ENCODE measurements around the gene C12orf42.
A peak's percentile ranks its signal among the peaks of the same experiment; 100 is the strongest.

Gene C12orf42

DNA sequence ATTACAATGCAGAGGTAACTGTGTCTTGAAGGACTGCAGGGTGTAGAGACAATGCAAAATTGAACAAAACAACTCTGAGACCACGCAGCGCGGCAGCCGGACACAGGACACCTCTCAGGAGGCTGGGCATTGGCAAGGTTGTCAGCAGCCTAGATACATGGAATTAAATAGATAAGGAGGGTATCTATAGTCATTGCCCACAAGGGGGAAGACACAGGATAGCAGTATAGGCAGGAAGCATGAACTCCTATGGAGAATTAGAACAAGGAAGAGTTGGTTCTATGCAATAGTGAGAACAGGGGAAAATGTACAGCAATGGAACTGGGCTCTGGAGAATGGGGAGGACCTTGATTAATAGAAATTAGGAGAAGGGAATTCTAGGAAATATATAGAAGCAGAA, 164.1 kb downstream of the C12orf42 start:
- no peak for DNase-seq

- no peak for DNase-seq
Measured at GRCh38 chr12:103330672-103331071, 165.1 kb downstream of the C12orf42 start.

- no peak for DNase-seq
Measured at GRCh38 chr12:103327676-103328075, 168.1 kb downstream of the C12orf42 start.

GRCh38 chr12:103326190-103326589, 169.6 kb downstream of the C12orf42 start:
- peak; percentile 3 for DNase-seq

DNA sequence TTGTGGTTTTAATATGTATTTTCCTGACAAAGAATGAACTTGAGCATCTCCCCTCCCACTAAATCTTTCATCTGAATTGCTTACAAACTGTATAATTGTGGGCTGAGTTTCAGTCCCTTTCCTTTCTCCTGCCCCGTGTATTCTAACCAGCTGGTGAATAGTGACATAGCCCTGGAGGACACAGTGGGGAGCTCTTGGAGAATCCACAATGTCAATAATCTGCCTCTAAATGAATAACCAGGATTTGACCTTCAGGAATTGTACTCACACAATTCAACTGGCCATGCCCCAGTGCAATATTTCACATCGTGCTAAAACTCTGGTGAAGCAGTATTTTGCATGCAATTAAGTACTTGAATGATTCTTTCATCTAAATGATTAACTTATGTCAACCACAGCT, 177.2 kb downstream of the C12orf42 start:
- no peak for DNase-seq

- no peak for DNase-seq
Measured at GRCh38 chr12:103317220-103317619, 178.5 kb downstream of the C12orf42 start.

DNA sequence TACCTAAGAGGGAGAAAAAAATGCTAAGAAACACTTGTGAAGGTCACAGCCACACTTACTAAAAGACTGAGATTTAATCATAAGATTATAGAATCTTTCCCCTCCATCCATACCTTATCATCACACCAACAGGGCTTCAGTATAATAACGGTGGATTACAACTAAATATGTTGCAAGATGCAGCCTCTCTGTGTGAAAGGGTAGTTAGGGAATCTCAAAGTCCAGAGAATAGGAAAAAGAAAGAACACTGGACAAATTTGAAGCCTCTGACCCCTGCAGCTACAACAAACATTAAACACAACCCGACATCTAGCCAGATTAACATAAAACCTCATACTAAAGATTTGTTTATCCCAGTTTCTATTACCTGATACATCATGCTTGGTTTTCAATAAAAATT, 181.0 kb downstream of the C12orf42 start:
- DNase-seq = no peak

- DNase-seq = no peak
Measured at GRCh38 chr12:103313894-103314293, 181.9 kb downstream of the C12orf42 start.

DNA sequence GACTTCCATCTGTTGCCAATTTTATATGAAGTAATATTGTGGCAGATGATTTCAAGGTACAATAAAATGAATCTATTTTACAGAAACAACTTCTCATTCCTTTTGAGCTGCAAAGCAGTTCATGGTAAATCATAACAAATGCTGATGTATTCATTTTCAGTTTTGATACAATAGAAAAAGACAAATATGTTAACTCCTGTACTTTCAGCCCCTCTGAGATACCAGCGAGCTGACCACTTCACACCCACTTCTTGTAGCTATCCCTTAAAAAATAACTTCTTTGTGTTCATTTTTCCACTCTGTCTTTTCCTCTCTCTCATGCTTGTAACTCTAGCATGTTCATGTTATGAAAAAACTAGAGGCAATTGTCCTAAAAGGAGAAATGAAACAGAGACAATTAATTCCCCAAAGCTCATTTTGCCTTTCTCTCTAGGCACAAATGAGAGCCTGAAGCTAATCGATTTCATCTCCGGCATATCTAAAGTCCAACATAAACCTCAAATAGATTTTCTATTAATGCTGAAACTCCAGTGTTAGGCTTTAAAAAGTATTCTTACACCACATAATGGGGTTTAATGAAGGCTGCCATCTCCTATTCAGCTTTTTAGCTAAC, 182.9 kb downstream of the C12orf42 start:
- no peak for DNase-seq

- DNase-seq = no peak
Measured at GRCh38 chr12:103310546-103311270, 185.1 kb downstream of the C12orf42 start.

GRCh38 chr12:103308396-103308795, 187.4 kb downstream of the C12orf42 start:
- no peak for DNase-seq

DNA sequence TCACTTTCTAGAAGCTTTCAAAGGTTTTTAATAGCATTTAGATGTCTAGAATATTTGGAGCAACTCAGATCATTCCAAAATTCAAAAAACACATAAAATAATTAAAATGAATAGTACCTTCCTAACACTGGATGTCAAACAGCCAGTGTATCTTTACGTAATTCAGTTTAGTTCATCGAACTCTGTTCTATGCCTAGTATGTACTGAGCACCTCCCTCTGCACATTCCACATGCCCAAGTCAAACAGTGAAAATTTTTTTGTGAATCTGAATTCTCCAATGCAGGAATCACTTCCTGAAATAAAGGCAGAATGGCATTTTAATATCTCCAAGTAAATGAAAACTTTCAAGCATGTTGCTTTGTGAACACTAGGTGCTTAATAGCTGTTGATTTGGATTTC, 192.3 kb downstream of the C12orf42 start:
- DNase-seq = no peak

- DNase-seq = no peak
Measured at GRCh38 chr12:103301642-103302591, 193.9 kb downstream of the C12orf42 start.

DNA sequence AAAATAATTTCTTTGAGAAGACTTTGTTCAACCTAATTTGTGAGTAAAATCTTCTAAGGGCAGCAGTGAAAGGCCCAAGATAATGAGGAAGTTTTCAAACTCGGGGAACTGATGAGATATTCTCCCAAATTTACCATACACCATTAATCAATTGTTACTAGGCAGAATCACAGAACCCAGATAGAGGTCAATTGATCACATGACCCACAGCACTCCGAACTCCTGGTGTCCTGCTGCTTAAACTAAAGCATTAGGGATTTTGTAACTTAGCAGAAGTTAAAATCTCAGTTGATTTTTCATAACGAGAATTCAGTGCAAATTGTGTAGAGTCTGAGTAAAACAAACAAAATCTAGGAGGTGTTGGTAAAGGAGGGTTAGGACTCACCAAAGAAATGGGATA, 207.8 kb downstream of the C12orf42 start:
- DNase-seq = no peak

DNA sequence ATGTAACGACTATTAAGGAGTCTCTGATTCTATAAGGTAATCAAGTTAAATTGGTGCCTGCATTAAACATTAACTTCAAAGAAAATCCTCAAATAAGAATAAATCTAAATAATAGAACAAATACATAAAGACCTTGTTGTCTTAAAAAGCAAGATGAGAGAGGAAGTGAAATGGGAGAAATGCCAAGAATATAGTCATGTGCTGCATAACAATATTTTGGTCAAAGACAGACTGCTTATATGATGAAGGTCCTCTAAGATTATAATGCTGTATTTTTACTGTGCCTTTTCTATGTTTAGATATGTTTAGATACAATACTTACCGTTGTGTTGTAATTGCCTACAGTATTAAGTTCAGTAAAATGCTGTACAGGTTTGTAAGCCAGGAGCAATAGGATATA, 213.6 kb downstream of the C12orf42 start:
- no peak for DNase-seq

DNA sequence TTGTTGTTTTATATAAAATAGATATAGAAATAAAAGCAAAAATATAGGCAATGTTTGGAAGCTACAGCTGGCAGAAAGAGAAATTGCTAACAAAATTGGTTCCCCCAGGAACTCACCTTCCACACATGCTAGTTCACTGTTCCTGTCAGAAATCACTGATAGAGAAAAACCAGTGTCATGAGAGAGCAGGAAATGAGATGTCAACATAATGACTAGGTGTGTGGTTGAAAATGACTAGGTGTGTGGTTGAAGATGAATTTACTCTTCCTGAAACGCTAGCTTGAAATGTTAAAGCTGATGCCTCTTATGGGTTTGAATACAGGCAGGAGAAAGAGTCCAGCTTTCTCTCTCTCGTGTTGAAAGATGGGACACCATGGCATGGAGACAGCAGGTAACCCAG, 216.3 kb downstream of the C12orf42 start:
- no peak for DNase-seq

DNA sequence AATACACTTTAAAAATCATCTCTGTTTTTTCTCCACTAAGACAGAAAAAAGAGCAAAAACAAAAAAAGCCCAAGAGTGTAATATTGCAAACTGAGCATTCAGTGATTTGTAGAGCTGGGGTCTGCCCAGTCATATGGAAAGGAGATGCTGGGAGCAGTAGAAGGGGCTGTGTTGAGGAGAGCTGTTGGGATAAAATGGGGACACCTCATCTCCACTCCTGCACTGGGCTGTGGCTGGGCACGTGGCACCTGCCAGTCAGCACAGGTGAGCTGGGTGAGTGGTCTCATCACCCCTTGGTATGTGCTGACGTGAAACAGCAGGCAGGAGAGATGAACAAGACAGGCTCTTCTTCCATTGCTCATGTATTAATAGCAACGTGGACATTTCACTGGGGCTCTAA, 217.4 kb downstream of the C12orf42 start:
- no peak for DNase-seq

DNA sequence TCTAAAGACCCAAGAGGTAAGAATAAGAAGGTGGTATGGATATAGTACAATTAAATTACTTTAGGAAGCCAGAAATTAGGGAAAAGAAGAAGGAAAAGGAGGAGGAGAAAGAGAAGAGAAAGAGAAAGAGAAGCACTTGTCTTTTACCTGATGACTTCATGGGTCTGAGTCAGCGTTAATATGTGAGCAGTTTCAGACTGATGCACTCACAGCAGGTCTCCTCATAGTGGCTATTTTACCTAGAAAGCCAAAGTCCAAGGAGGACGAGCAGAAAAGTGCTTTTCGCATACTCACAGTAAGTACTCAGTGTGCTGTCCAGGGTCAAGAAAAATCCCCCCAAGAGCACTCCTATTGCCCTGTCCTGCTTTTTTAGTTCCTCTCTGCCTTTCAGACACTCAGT, 222.1 kb downstream of the C12orf42 start:
- DNase-seq = peak; percentile 6

DNA sequence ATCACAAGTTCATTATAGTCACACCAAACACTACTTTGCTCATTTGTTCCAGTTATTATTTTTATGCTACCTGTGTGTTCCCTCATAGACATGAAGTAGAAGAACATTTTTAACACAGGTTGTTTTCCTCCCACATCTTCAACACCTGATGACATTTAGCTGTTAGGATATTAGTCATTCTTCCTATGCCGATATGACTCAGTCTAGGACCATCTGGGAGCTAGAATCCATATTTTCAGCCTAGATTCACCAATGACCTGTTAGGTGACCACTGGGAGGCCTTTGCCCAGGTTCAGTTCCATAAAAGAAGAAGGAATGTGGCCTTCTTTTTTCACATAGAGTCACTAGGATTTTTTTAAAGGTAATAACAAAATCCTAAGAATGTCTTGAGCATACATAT, 222.8 kb downstream of the C12orf42 start:
- DNase-seq = no peak

GRCh38 chr12:103269946-103270345, 225.8 kb downstream of the C12orf42 start:
- DNase-seq = no peak

- DNase-seq = peak; percentile 14
Measured at GRCh38 chr12:103268831-103269514, 226.8 kb downstream of the C12orf42 start.

- no peak for DNase-seq
Measured at GRCh38 chr12:103257763-103258162, 238.0 kb downstream of the C12orf42 start.

All from RPMI8226 (cell line).